ENCODE results near the gene SPNS3.

Gene SPNS3

DNA sequence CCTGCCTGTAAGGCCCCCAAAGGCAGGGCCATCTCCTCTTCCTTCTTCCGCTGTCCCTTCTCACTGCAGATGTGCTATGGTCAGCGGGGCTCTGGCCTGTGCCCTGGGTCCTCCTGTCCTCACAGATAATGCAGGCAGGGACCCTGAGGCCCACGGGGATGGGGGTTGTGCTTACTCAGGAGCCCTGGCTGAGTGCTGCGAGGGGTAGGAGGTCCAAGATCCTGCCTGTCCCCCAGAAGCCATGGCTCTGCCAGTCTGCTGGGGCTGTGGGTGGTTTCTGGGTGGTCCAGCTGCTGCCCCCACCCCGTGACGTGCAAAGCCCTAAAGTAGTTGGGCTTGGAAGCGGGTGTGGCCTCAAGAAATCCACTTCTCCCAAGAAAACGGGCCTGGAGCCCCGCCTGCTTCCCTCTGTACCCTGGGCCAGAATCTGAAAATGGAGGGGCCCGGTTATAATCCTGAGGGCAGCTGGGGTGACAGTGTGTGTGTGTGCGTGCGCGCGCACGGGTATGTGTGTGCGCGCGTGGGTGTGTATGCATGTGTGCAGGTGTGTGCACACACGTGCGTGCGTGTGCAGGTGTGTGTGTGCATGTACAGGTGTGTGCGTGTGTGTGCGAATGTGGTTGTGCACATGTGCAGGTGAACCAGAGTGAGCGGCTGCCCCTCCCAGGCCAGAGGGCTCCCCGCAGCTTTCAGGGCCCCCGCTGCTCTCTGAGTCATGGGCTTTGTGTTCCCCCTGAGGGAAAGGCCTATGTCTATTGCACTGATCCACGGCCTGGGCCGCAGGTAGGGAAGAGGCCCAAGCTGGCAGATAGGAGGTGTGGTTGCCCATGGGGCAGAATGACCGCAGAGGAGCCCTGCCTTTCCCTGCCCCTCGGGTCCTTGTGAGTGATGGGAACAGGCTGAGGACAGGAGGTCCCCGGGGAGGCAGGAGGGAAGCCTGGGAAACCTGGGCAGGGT is 78.7 kb downstream of the SPNS3 start:
- Mint-ChIP-seq H3K27ac (no peak overlapping the region), H3K9me3 (no peaks in the 10 kb centered on the region)

DNA sequence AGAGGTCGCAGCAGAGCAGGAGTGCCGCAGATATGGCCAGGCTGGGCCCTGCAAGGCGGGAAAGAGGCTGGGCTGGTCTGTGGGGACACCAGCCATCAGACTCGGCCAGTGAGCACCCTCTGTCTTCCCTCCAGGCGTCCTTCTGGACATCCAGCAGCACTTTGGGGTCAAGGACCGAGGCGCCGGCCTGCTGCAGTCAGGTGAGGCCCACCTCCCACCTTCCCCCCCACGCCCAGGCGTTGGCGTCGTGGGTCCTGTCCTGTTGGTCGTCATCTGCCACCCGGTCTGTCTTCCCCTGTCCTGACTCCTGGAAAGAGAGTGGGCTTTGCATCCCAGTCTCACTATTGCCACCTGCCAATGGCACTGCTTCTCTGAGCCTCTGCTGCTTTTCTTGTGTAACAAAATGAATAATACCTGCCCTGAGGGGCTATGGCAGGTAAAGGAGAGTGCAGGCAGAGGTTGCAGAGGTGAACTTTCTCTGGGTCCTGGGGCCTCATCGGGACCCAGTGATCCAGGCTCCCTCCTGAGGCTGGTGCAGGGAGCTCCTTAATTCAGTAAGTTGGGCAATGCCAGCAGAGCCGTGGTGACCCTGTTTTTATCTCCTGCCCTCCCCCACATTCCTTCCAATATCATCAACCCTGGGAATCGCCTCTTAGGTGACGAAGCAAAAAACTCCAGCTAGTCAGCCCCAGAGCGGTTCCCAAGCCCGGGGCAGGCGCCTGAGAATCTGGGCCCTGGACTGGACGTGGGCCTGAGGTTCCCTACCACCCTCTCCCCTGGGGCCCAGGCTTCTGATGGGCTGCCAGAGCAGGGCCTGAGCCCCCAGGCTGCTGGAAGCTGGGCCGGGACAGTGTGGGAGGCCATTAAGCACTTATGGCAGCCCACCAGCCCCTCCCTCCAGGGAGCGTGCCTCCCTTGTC is 79.6 kb downstream of the SPNS3 start:
- Mint-ChIP-seq H3K9me3 (no peaks in the 10 kb centered on the region), H3K4me1 (peaks cover 15% of the 10 kb centered on the region), H3K4me3 (no peak overlapping the region), H3K36me3 (ENCODE audit: low read depth) (no peaks in the 10 kb centered on the region), H3K27me3 (peaks cover 2% of the 10 kb centered on the region), H3K27ac (no peak overlapping the region)
- no peak for DNase-seq
- no peak for ATAC-seq

More for the DNA sequence above, 78.7 kb downstream of the SPNS3 start:
- ATAC-seq (no peak), DNase-seq (no peak)
- H3K27me3 Mint-ChIP-seq: peaks cover 2% of the 10 kb centered on the region
- H3K4me1 Mint-ChIP-seq: peaks cover 15% of the 10 kb centered on the region
- H3K4me3 Mint-ChIP-seq: no peak overlapping the region
- no peaks in the 10 kb centered on the region for H3K36me3 Mint-ChIP-seq (ENCODE audit: low read depth)

- no peak overlapping the region for H3K27ac Mint-ChIP-seq
- peaks cover 2% of the 10 kb centered on the region for H3K27me3 Mint-ChIP-seq
- H3K36me3 Mint-ChIP-seq (ENCODE audit: low read depth): no peaks in the 10 kb centered on the region
- no peak for DNase-seq
- H3K9me3 Mint-ChIP-seq: no peaks in the 10 kb centered on the region
- H3K4me3 Mint-ChIP-seq: no peak overlapping the region
- no peak for ATAC-seq
- H3K4me1 Mint-ChIP-seq: peaks cover 9% of the 10 kb centered on the region
These were observed 80.5 kb downstream of the SPNS3 start for GRCh38 chr17:4514206-4514605.

DNA sequence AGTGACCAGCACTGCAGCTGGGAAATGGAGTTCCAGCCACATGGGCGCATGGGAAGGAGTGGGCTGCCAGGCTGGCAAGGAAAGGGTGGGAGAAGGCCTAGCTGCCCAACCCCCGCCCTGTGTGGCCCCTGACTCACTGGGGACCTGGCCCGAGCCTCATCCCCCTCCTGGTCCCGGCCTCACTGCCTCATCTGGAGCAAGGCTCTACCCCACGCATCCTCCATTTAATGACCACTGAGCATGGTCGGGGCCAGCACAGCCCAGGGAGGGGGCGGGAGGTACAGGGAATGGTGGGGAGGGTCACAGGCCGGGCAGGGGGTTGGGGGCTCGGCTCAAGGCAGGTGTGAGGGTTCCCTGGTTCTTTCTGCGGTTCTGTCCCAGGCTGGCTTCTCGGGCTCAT is 81.0 kb downstream of the SPNS3 start:
- H3K27ac Mint-ChIP-seq: no peak overlapping the region
- H3K36me3 Mint-ChIP-seq (ENCODE audit: low read depth): no peaks in the 10 kb centered on the region
- no peaks in the 10 kb centered on the region for H3K9me3 Mint-ChIP-seq
- peaks cover 3% of the 10 kb centered on the region for H3K4me1 Mint-ChIP-seq
- DNase-seq: no peak
- H3K27me3 Mint-ChIP-seq: peaks cover 2% of the 10 kb centered on the region
- no peak for ATAC-seq
- H3K4me3 Mint-ChIP-seq: no peak overlapping the region

DNA sequence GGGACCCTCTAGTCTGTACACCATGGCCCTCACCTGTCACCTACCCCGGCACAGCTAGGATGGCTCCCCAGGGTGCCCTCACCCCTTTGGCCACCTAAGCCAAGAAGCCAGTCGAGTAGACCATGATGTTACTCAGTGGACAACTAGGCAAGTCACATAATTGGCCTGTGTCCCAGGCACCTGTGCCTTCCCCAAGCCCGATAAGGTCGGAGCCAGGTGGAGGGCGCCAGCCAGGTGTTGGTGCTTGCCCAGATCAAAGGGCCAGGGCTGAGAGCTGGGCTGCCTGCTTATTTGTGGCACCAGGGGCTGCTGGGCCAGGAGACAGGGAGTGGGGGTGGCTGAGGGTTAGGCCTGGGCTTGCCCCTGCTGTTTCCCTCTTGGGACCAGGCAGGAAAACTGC is 81.8 kb downstream of the SPNS3 start:
- H3K4me1 Mint-ChIP-seq: peaks cover 1% of the 10 kb centered on the region
- no peaks in the 10 kb centered on the region for H3K36me3 Mint-ChIP-seq (ENCODE audit: low read depth)
- ATAC-seq (no peak), DNase-seq (no peak)
- H3K9me3 Mint-ChIP-seq: no peaks in the 10 kb centered on the region
- no peak overlapping the region for H3K4me3 Mint-ChIP-seq
- H3K27ac Mint-ChIP-seq: no peak overlapping the region
- H3K27me3 Mint-ChIP-seq: peaks cover 1% of the 10 kb centered on the region

- Mint-ChIP-seq H3K36me3 (ENCODE audit: low read depth) (no peaks in the 10 kb centered on the region), H3K27me3 (no peaks in the 10 kb centered on the region), H3K27ac (no peak overlapping the region), H3K4me3 (no peak overlapping the region), H3K9me3 (no peaks in the 10 kb centered on the region), H3K4me1 (no peaks in the 10 kb centered on the region)
- no peak for DNase-seq
- ATAC-seq: no peak
These were observed 83.0 kb downstream of the SPNS3 start for GRCh38 chr17:4516735-4517134.

DNA sequence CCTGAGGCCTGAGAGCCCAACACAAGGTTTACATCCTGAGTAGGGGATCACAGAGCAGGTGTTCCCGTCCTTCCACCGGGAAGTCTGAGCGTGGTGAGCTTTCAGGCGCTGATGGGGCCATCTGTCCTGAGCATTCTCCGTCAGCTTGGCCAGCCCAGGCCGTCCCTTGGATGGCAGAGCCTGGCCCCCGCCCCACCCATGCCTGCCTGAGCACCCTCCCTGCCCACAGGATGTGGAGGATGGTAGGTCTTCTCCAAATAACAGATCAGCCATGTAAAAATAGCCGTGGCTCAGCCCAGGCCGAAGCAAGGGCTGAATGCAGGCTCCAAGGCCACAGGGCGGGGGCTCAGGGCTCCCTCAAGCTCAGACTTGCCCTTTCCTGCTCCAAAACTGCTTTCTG is 85.2 kb downstream of the SPNS3 start:
- Mint-ChIP-seq H3K4me3 (no peak overlapping the region), H3K27ac (no peak overlapping the region), H3K27me3 (no peaks in the 10 kb centered on the region), H3K9me3 (no peaks in the 10 kb centered on the region), H3K4me1 (no peaks in the 10 kb centered on the region), H3K36me3 (ENCODE audit: low read depth) (no peaks in the 10 kb centered on the region)
- ATAC-seq: no peak
- no peak for DNase-seq

- Mint-ChIP-seq H3K4me3 (no peak overlapping the region), H3K4me1 (no peaks in the 10 kb centered on the region), H3K36me3 (ENCODE audit: low read depth) (no peaks in the 10 kb centered on the region), H3K9me3 (no peaks in the 10 kb centered on the region), H3K27ac (no peak overlapping the region), H3K27me3 (no peaks in the 10 kb centered on the region)
- DNase-seq (no peak), ATAC-seq (no peak)
These were observed 85.6 kb downstream of the SPNS3 start for GRCh38 chr17:4519361-4519788.

DNA sequence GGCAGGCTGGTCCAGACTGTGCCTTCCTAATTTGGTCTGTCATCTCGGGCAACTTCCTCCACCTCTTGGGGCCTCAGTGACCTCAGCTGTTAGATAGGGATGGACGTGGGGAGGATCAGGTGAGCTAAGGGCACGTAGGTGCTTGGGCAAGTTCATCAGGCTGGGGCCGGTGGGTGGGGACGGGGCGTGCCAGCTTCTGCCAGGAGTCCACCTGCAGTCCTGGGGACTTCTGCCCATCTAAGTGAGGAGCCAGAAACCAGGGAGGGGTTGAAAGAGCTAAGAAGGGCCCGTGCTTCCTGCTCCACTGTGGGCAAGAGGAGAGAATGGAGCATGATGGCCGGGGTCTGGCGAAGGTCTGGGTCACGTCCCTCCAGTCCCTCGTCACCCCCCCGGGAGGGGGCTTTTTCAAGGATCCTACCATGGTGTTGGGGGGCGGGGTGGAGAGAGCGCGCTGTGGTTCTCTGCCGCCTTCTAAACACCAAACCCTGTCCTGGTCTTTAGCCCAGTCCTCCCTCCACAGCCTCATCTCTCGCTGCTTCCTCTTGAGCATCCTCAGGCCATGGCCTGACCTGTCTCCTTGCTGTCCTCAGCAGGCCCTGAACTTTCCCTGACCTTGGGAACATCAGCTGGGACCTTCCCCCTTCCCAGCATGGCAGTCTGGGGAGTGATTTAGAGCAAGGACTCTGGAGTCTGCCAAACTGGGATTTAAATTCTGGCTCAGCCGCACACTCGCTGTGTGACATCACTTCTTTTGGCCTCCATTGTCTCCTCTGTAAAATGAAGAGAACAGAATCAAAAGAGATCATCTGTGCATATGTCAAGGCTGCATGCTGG is 86.5 kb downstream of the SPNS3 start:
- H3K9me3 Mint-ChIP-seq: no peaks in the 10 kb centered on the region
- no peak overlapping the region for H3K4me3 Mint-ChIP-seq
- DNase-seq: no peak
- no peaks in the 10 kb centered on the region for H3K27me3 Mint-ChIP-seq
- no peak overlapping the region for H3K27ac Mint-ChIP-seq
- H3K36me3 Mint-ChIP-seq (ENCODE audit: low read depth): no peaks in the 10 kb centered on the region
- ATAC-seq: no peak
- H3K4me1 Mint-ChIP-seq: no peaks in the 10 kb centered on the region

DNA sequence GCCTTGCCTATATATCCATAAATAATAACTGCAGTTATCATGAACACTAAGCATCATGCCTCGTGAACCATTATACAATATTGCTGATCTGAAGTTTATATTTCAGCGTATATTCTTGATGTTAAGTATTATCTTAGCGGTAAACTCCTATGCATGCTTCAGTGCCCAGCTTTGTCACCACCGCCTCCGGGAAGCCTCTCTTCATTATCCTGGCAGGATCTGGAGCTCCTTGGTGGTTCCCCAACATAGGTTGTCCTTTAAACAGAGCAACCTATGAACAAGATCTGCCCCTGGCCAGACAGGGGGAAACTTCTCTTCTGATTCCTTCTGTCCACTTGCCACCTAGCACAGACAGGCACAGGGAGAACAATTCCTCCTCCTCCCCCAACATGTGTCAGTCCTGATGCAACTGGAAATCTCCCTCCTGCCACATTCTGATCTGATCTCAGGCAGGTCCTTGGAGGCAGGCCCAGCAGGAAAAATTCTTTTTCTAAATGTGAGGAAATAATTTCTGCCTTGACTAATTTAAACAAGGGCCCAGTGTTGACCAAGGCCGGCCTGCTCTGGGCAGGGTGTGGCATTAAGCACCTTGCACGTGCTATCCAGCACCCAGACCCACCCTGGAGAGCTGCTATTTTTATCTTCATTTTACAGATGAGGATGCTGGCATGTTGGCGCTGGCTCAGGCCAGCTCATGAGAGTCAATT is 87.3 kb downstream of the SPNS3 start:
- no peak for DNase-seq
- no peak overlapping the region for H3K4me3 Mint-ChIP-seq
- no peaks in the 10 kb centered on the region for H3K27me3 Mint-ChIP-seq
- no peaks in the 10 kb centered on the region for H3K36me3 Mint-ChIP-seq (ENCODE audit: low read depth)
- H3K27ac Mint-ChIP-seq: no peak overlapping the region
- H3K4me1 Mint-ChIP-seq: no peaks in the 10 kb centered on the region
- no peaks in the 10 kb centered on the region for H3K9me3 Mint-ChIP-seq
- ATAC-seq: no peak

DNA sequence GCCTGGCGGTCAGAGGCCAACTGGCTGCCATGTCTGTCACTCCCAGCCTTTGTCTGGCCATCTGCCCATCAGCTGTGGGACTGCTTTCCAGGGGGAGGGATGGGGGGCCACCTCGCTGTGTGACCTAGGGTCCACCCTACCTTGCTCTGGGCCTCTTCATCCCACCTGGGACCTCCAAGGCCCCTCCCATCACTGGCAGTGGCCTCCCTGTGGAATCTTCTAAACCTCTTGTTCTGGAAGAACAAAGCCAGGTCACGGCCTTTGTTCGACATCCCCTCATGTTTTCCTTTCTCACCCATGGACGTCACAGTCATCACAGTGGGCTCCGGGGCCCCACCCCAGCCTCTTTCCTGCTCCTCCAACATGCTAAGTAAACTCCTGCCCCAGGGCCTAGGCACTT is 88.9 kb downstream of the SPNS3 start:
- H3K4me3 Mint-ChIP-seq: no peak overlapping the region
- H3K4me1 Mint-ChIP-seq: no peaks in the 10 kb centered on the region

GRCh38 chr17:4523946-4524345 is 90.2 kb downstream of the SPNS3 start:
- peaks cover 2% of the 10 kb centered on the region for H3K27me3 Mint-ChIP-seq
- no peaks in the 10 kb centered on the region for H3K36me3 Mint-ChIP-seq (ENCODE audit: low read depth)
- H3K4me3 Mint-ChIP-seq: no peak overlapping the region
- no peaks in the 10 kb centered on the region for H3K4me1 Mint-ChIP-seq
- DNase-seq (no peak), ATAC-seq (no peak)
- H3K27ac Mint-ChIP-seq: no peak overlapping the region
- H3K9me3 Mint-ChIP-seq: no peaks in the 10 kb centered on the region

More for the DNA sequence above, 88.9 kb downstream of the SPNS3 start:
- DNase-seq: no peak
- no peak overlapping the region for H3K27ac Mint-ChIP-seq
- H3K36me3 Mint-ChIP-seq (ENCODE audit: low read depth): no peaks in the 10 kb centered on the region
- H3K9me3 Mint-ChIP-seq: no peaks in the 10 kb centered on the region
- H3K27me3 Mint-ChIP-seq: no peaks in the 10 kb centered on the region
- no peak for ATAC-seq

DNA sequence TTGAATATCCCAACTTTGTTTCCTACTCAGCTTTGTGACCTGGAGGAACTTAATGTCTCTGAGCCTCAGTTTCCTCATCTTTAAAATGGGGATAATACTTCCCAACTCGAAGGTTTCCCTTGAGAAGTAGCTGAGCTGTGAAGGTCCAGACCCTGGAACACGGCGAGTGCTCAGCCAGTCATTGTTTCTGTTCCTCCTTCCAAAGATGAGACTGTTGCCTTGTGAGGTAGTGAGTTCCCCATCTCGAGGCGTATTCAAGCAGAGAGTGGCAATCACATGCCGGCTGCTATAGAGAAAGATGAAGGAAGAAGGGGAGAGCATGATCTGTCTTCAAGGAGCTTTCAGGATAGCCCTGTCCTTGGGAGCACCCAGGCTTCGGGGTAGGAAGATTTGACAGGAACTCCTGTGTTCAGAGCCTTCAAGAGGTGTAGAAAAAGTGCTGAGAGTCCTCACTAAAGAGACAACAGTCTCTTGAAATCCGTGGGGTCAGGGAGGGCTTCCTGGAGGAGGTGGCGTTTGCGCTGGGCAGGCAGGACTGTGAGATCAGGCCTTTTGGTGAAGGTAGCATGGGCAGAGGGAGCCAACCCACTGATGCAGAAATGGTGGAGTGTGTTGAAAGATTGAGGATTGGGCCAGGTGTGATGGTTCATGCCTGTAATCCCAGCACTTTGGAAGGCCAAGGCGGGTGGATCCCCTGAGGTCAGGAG is 92.1 kb downstream of the SPNS3 start:
- Mint-ChIP-seq H3K27me3 (peaks cover 5% of the 10 kb centered on the region), H3K27ac (no peak overlapping the region), H3K4me1 (no peaks in the 10 kb centered on the region), H3K4me3 (no peak overlapping the region), H3K36me3 (ENCODE audit: low read depth) (no peaks in the 10 kb centered on the region), H3K9me3 (no peaks in the 10 kb centered on the region)
- ATAC-seq (no peak), DNase-seq (no peak)

Data from activated naive CD8-positive, alpha-beta T cell treated with anti-CD3 and anti-CD28 coated beads, Interleukin-2, amount 50 U/mL, for 24 hours (primary cell).